IgD-negative memory B cell (primary cell): ENCODE measurements around the gene IQCB1. TPM values are rescaled to one million over a fixed set of nuclear protein-coding genes. Genes with fewer than 3 reads are reported as not detected.
"Not testable (repeated sequence)": the region's sequence is repeated elsewhere in the genome, so short reads cannot be mapped to it uniquely, and the experiment has no call there.

Experiments used
- H3K27ac Mint-ChIP-seq, 3 donors: one replicate each; pipeline ENCODE4 v1.8.0; 2020 to 2022; ENCODE audit warnings: mild to moderate bottlenecking in 3 of 3, mixed read lengths in 3 of 3, moderate library complexity in 1 of 3
- H3K27me3 Mint-ChIP-seq: one replicate; pipeline ENCODE4 v1.8.0; 2021; ENCODE audit warnings: mixed read lengths
- H3K36me3 Mint-ChIP-seq: one replicate; pipeline ENCODE4 v1.8.0; 2020; ENCODE audit warnings: mild to moderate bottlenecking, mixed read lengths
- H3K4me1 Mint-ChIP-seq, 3 donors: one replicate each; pipeline ENCODE4 v1.8.0; 2020 to 2022; ENCODE audit warnings: mixed read lengths in 3 of 3, mild to moderate bottlenecking in 1 of 3
- H3K4me3 Mint-ChIP-seq, 4 donors: one replicate each; pipeline ENCODE4 v1.8.0; 2020 to 2022; ENCODE audit warnings: mild to moderate bottlenecking in 4 of 4, mixed read lengths in 4 of 4, moderate library complexity in 3 of 4
- H3K9me3 Mint-ChIP-seq, 3 donors: one replicate each; pipeline ENCODE4 v1.8.0; 2020 to 2021; ENCODE audit warnings: mixed read lengths in 3 of 3, mild to moderate bottlenecking in 1 of 3
- polyA plus RNA-seq: library from polyadenylated mRNA; unstranded; fragments of 300-500 nt; fragmentation: Illumina TruSeq; gene quantifications from one replicate; pipeline ENCODE4 v1.2.3, GENCODE V29; 2021

Gene IQCB1
- polyA plus RNA-seq, 1 donor from 2014 or later: 28.6 TPM

DNA sequence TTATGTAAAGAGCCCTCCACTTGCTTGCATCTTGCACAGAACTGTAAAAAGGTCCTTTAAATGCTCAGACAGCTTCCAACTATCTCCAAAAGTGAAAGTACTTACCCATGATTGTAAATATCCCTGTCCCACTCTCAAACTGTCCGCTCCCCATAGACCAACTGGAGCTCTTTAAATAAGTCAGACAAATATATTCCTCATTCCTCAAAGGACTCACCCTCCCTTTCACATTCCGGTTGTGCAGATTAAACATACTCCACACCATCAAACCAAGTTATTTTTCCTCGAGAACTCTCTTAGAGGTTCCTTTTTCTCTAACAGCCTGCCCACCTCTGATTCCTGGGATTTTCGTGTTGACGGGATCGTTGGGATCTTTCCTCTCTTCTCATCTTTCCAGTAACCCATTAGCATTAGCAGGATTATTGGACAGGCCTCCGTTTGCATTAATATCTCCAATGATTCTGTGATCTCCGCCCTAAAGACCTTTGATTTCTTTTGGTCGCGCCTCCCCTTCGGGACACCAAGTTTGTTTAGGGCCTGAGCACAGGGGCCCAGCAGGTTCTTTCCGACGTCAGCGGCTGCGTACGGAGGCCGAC lies 86.1 kb downstream of the IQCB1 start:
- Mint-ChIP-seq H3K27ac (no peak overlapping the region), H3K27me3 (no peaks in the 10 kb centered on the region), H3K36me3 (no peaks in the 10 kb centered on the region), H3K4me3 (no peak overlapping the region), H3K4me1 (peaks cover 0 to 10% (median 2%) of the 10 kb centered on the region in 3 donors), H3K9me3 (no peaks in the 10 kb centered on the region)

DNA sequence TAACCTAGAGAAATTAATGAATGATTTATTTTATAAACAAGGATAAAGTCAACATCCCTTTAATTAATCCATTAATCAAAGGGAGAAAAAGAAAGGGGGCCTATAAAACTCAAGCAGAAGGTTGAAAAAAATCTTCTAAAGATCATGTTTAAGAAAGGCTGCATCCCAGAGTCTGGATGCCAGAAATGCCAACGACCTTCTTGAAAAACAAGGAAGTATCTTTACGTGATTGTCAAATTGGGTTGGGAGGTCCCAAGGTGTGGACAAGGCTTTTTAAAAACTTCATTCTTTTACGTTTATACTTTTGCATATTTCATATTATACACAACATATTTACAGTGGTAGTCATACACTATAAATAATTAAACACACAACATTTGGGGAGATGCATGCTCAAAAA lies 86.9 kb downstream of the IQCB1 start:
- no peaks in the 10 kb centered on the region for H3K9me3 Mint-ChIP-seq
- peaks cover 0 to 10% (median 2%) of the 10 kb centered on the region in 3 donors for H3K4me1 Mint-ChIP-seq
- H3K27me3 Mint-ChIP-seq: no peaks in the 10 kb centered on the region
- H3K36me3 Mint-ChIP-seq: no peaks in the 10 kb centered on the region
- H3K4me3 Mint-ChIP-seq: no peak overlapping the region
- no peak overlapping the region for H3K27ac Mint-ChIP-seq

DNA sequence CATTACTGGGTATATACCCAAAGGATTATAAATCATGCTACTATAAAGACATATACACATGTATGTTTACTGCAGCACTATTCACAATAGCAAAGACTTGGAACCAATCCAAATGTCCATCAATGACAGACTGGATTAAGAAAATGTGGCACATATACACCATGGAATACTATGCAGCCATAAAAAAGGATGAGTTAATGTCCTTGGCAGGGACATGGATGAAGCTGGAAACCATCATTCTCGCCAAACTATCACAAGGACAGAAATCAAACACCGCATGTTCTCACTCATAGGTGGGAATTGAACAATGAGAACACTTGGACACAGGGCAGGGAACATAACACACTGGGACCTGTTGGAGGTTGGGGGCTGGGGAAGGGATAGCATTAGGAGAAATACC lies 91.8 kb downstream of the IQCB1 start:
- H3K4me1 Mint-ChIP-seq: peaks cover 15 to 22% (median 18%) of the 10 kb centered on the region in 3 donors
- H3K9me3 Mint-ChIP-seq, H3K4me3 Mint-ChIP-seq, H3K27me3 Mint-ChIP-seq, H3K27ac Mint-ChIP-seq, H3K36me3 Mint-ChIP-seq: not testable (repeated sequence)

DNA sequence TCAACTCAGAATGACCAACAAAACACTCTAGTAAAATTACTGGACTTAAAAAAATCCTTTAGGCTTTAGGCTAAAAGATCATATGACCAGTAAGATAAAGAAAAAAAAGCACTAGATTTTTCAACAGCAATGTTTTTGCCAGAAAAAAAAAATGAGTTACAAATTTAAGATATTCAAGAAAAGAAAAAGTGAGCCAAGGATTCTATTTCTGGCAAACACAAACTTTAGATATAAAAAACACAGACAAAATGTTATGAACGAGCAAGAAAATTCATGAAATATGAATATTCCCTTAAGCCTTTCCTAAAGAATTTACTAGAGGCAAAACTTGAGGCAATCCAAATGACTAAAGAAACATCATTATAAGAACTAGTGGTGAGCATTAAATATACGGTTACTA lies 94.0 kb downstream of the IQCB1 start:
- Mint-ChIP-seq H3K36me3 (peaks cover 5% of the 10 kb centered on the region), H3K4me1 (peaks cover 25 to 29% (median 26%) of the 10 kb centered on the region in 3 donors), H3K27ac (no peak overlapping the region), H3K9me3 (peaks cover 0 to 2% (median 0%) of the 10 kb centered on the region in 3 donors), H3K4me3 (no peak overlapping the region), H3K27me3 (no peaks in the 10 kb centered on the region)

DNA sequence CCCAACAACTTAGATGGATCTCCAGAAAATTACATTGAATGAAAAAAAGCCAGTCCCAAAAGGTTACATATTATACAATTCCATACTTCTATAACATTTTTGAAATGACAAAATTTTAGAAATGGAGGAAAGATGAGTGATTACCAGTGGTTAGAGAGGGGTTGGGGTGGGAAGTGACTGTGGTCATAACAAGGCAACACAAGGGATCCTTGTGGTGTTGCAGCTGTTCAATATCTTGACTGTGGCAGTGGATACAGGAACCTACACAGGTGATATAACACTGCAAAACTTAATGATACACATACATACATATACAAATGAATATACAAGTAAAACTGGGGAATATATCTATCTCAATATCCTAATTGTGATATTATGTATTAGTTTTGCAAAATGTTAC lies 95.0 kb downstream of the IQCB1 start:
- H3K4me1 Mint-ChIP-seq: peaks cover 26 to 34% (median 28%) of the 10 kb centered on the region in 3 donors
- no peaks in the 10 kb centered on the region for H3K27me3 Mint-ChIP-seq
- peaks cover 0 to 2% (median 0%) of the 10 kb centered on the region in 3 donors for H3K9me3 Mint-ChIP-seq
- H3K27ac Mint-ChIP-seq: no peak overlapping the region
- peaks cover 5% of the 10 kb centered on the region for H3K36me3 Mint-ChIP-seq
- H3K4me3 Mint-ChIP-seq: no peak overlapping the region

DNA sequence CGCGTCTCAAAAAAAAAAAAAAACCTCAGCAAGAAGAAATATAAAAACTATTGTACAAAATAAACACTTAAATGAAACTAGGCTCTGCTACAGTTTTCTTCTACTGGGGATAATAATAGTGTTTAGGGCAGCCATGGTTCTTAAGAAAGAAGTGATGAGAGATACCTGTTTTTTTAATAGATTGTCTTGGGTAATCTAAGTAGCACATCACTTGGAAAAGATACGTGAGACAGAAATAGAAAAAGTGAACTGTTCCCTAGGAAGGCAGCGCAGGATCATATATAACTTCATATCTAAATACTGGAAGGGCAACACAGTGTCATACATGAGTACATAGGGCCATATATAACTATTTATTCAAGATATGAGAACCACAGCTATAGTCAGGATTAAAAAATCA lies 97.2 kb downstream of the IQCB1 start:
- Mint-ChIP-seq H3K4me1 (peaks cover 31 to 36% (median 33%) of the 10 kb centered on the region in 3 donors), H3K27me3 (no peaks in the 10 kb centered on the region), H3K4me3 (peak overlapping the region in 2 of 4 donors; percentile 57), H3K27ac (no peak overlapping the region), H3K36me3 (peaks cover 5% of the 10 kb centered on the region), H3K9me3 (peaks cover 0 to 2% (median 0%) of the 10 kb centered on the region in 3 donors)

DNA sequence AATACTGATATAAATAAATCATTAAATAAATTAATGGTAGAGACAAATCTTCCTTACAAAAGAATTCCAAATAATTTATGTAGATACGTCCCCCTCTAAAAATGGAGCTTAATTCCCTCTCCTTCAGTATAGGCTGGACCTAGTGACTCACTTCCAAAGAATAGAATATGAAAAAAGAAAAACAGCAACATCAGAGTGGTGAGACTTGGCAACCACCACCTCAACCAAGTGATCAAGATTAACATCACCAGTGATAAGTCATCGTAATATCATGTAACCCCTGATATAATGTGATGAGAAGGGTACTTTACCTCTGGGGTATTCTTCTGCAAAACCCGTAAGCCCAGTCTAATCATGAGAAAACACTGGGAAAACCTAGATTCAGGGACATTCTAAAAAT lies 98.7 kb downstream of the IQCB1 start:
- H3K4me1 Mint-ChIP-seq: peaks cover 31 to 40% (median 32%) of the 10 kb centered on the region in 3 donors
- no peak overlapping the region for H3K4me3 Mint-ChIP-seq
- peaks cover 5% of the 10 kb centered on the region for H3K36me3 Mint-ChIP-seq
- H3K27ac Mint-ChIP-seq: peak overlapping the region in 1 of 3 donors; percentile 17
- no peaks in the 10 kb centered on the region for H3K9me3 Mint-ChIP-seq
- H3K27me3 Mint-ChIP-seq: no peaks in the 10 kb centered on the region

DNA sequence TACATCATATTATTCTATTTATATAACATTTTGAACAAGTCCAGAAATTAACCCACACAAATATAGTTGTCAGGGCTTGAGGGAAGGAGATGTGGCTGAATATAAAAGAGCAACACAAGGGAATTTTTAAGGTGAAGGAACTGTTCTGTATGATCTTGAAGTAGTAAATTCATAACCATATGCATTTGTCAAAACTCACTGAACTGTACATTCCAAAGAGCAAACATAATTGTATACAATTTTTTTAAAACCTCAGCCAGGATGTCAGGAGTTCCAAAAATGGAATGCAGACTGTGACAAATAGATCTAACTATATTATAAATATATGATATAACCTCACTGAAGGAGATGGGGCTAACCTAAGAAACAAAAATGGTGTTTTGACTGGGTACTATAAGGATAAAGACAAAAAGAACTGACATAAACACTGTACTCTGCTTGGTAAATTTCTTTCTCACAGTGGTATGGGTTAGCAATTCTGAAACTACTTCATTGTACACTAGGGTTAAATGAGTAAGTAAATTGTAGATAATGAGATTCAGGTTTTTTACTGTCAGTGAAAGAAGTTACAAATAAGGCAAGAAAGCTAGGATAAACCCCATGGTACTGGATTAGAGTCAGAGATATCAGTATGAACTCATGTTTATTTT lies 99.7 kb downstream of the IQCB1 start:
- no peaks in the 10 kb centered on the region for H3K9me3 Mint-ChIP-seq
- no peaks in the 10 kb centered on the region for H3K27me3 Mint-ChIP-seq
- H3K4me3 Mint-ChIP-seq: no peak overlapping the region
- peaks cover 29 to 39% (median 30%) of the 10 kb centered on the region in 3 donors for H3K4me1 Mint-ChIP-seq
- no peak overlapping the region for H3K27ac Mint-ChIP-seq
- H3K36me3 Mint-ChIP-seq: peaks cover 4% of the 10 kb centered on the region

DNA sequence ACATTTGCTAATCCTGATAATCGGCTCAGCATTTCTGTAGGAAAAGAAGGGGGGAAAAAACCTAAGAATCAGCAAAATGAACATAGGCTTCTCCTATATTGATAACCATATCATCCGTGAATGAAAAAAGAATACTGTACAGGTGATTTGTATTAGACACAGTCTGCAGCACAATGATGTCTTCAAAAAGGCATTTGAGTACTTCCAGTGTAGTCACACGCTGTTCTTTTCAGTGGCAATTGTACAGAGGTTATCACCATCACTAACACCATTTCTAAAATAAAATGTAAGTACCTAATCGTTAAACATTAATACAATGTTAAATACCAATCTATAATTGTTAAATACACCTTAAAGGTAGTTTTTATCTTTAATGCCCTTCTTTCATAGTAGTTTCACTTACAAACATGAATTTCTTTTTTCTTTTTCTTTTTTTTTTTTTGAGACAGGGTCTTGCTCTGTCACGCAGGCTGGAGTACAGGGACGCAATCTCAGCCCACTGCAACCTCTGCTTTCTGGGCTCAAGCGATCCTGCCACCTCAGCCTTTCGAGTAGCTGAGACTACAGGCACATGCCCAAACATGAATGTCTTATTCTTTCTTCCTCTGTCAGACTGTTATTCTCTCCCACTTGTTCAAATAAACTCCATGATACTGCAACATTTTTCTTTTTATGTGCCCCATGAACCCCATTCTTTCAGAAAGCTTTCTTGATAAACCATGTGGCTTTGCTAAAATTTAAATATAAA lies 103.7 kb downstream of the IQCB1 start:
- peaks cover 1% of the 10 kb centered on the region for H3K36me3 Mint-ChIP-seq
- H3K4me3 Mint-ChIP-seq: no peak overlapping the region
- H3K27ac Mint-ChIP-seq: no peak overlapping the region
- peaks cover 6 to 18% (median 9%) of the 10 kb centered on the region in 3 donors for H3K4me1 Mint-ChIP-seq
- H3K27me3 Mint-ChIP-seq: no peaks in the 10 kb centered on the region
- no peaks in the 10 kb centered on the region for H3K9me3 Mint-ChIP-seq

DNA sequence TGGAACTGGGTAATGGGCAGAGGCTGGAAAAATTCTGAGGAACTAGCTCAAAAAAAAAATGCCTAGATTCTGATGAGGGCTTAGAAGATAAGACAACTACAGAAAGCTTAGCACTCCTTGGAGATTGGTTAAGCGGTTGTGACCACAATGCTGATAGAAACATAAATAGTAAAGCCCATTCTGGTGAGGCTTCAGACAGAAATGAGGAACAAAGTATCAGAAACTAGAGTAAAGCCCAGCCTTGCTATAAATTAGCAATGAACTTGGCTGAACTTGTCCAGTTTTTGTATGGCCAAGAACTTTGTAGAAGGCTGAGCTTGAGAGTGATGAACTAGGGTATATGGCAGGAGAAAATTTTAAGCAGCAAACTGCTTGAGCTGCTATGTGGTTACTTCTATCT lies 110.7 kb downstream of the IQCB1 start:
- H3K4me3 Mint-ChIP-seq: peak overlapping the region in 1 of 4 donors; percentile 18
- H3K9me3 Mint-ChIP-seq: no peaks in the 10 kb centered on the region
- peaks cover 12% of the 10 kb centered on the region for H3K36me3 Mint-ChIP-seq
- no peaks in the 10 kb centered on the region for H3K27me3 Mint-ChIP-seq
- no peak overlapping the region for H3K27ac Mint-ChIP-seq
- peaks cover 6 to 11% (median 8%) of the 10 kb centered on the region in 3 donors for H3K4me1 Mint-ChIP-seq

DNA sequence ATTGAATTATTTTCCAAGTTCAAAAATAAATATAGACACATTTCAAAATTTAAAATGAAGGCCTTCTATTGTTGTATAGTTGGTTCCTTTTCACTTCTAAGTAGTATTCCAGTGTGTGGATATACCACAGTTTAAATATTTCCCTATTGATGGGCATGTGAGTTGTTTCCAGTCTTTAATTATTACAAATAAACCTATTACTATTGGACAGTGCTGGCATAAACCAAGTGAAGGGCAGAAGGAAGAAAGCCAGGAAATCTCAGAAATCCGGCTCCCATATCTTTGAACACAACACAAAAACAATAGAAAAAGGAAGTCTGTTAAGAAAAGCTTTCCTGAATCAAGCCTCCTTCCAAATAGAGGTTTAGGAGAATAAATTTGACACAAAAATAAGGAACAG lies 111.4 kb downstream of the IQCB1 start:
- Mint-ChIP-seq H3K4me1 (peaks cover 9 to 13% (median 10%) of the 10 kb centered on the region in 3 donors), H3K9me3 (no peaks in the 10 kb centered on the region), H3K36me3 (peaks cover 12% of the 10 kb centered on the region), H3K27me3 (no peaks in the 10 kb centered on the region), H3K27ac (no peak overlapping the region), H3K4me3 (no peak overlapping the region)

DNA sequence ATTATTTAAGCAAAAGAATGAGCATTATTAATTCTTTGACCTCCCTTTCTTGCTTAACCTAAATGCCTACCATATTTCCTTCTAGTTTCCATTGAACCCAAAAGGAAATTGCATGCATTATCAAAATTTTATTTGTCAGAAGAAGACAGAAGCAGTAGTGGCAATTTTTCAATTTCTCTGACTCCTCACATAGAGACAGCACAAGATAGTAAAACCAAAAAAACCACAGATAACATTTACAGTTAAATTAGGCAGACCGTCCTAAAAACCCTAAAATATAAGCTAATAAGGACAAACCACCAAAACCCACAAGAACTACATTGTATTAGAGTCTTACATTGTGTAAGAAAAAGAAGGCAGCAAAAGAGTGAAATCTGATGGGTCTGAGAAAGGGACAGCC lies 112.4 kb downstream of the IQCB1 start:
- Mint-ChIP-seq H3K9me3 (no peaks in the 10 kb centered on the region), H3K27ac (no peak overlapping the region), H3K4me1 (peaks cover 11 to 19% (median 14%) of the 10 kb centered on the region in 3 donors), H3K27me3 (no peaks in the 10 kb centered on the region), H3K36me3 (peaks cover 13% of the 10 kb centered on the region), H3K4me3 (no peak overlapping the region)

DNA sequence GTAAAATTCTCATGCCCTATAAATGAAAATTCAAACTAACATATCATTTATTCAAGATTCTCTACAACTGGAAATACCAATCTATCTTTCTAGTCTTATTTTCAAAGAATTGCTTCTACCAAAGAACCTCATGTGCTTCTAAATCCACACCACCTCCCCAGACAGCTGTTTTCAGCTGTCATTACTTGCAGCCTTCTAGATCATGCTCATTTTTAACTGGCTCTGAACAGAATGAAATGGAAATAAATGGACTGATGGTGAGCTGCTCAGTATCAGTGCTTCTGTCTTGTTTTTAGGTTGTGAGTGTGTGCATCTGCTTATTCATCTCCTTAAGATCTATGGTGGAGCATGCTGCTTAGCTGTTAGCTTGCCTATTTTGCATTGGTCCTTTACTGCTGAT lies 114.7 kb downstream of the IQCB1 start:
- no peaks in the 10 kb centered on the region for H3K27me3 Mint-ChIP-seq
- H3K4me3 Mint-ChIP-seq: no peak overlapping the region
- H3K9me3 Mint-ChIP-seq: no peaks in the 10 kb centered on the region
- H3K36me3 Mint-ChIP-seq: peaks cover 14% of the 10 kb centered on the region
- peak overlapping the region in 1 of 3 donors; percentile 12 for H3K27ac Mint-ChIP-seq
- peaks cover 11 to 16% (median 14%) of the 10 kb centered on the region in 3 donors for H3K4me1 Mint-ChIP-seq
